HG03060 (cell line): Measurements from ENCODE around the gene CCL1.

Source experiments
- ATAC-seq: cut with Tn5 transposase; IDR thresholded peaks from one replicate; pipeline ENCODE4 v1.9.1; 2021; ENCODE audit warnings: low read depth, moderate number of reproducible peaks; ENCODE audit not compliant: unreplicated experiment

Gene CCL1

GRCh38 chr17:34384271-34384670, 21.2 kb upstream of the CCL1 start:
- no peak for ATAC-seq

DNA sequence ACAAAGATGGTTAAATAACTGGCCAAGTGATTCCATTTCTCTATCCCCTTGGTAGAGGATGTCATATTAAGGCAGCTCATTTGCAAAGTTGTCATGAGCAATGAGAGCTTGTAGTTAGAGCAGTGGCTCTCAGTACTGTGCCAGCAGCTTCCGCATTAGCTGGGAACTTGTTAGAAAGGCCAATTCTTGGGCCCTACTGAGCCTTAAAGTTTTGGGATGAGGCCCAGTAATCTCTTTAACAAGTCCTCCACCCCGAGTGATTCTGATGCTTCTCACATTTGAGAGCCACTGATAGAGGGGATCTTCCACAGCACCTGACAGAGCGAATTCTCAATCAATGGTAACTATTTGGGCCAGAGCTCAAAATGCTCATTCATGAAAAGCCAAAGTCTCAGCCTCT, 20.2 kb upstream of the CCL1 start:
- ATAC-seq, result no peak

- ATAC-seq, result no peak
Measured at GRCh38 chr17:34382621-34383124, 19.6 kb upstream of the CCL1 start.

DNA sequence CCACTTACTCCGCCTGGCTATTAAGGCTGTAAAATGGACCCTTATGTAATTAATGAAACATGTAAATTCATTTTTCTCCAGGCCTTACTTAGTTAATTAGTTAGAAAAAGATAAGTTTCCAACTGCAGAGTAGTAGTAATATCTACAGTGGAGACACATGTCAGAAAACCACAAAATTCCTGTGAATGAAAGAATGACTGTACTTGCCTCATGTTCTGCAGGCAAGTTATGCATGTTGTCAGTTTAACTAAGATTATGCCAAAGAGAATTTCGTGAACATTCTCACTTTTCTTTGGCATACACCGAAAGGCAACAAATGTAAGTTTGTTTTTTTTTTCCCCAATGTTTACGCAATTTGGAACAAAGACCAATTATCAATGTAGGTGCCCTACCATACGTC, 16.8 kb upstream of the CCL1 start:
- no peak for ATAC-seq

DNA sequence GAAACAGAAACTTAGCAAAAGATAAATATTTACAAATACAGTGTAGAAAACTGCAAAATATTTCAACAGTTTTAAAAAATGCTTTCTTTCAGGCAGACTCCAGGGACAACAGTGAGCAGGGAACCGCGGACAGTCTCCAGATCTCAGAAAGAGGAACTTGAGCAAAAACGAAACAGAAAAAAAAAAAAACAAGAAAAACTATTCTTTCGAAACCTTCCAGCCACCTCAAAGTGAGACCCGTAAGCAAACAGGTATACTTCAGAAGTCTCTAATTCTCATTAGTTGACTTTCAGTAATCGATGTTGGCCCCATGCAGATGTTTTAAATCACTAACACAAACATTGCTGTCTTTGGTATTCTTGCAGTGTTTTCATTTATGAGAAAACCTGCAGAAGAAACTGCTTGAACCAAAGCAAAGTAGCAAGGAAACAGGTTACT, 15.7 kb upstream of the CCL1 start:
- peak; percentile 50 for ATAC-seq

GRCh38 chr17:34377078-34377823, 14.2 kb upstream of the CCL1 start:
- no peak for ATAC-seq

GRCh38 chr17:34375426-34375997, 12.5 kb upstream of the CCL1 start:
- ATAC-seq, result no peak

GRCh38 chr17:34374457-34374856, 11.4 kb upstream of the CCL1 start:
- ATAC-seq, result no peak

- ATAC-seq, result no peak
Measured at GRCh38 chr17:34371405-34372100, 8.5 kb upstream of the CCL1 start.

GRCh38 chr17:34370997-34371395, 8.0 kb upstream of the CCL1 start:
- ATAC-seq, result no peak

DNA sequence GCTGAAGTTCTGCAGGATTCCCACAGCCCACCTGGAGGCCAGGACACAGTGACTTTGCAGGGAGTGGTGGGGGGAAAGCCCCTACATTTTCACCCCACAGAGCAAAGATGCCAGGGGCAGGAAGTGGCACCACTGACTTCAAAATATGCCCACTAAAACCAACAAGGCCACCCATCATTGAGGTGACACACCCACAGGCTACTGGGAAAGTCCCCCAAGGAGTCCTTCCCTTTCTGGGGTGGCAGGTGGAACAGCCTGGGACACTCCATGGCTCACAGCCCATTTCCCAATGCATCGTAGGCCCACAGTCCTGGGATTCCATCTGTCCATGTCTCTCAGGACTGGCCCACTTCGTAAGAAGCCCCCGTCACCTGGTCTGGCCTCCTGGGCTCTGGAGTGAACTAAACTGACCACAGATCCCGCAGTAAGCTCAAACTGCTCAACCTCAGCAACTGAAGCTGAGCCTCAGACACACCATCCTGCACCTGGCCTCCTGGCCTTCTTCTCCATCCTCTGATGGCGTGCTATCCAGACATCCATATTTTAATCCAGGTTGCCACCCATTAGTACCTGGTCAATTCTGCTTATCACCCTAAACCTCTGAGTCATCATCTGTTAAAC, 7.5 kb upstream of the CCL1 start:
- ATAC-seq, result no peak

- no peak for ATAC-seq
Measured at GRCh38 chr17:34369571-34369970, 6.5 kb upstream of the CCL1 start.

- ATAC-seq, result no peak
Measured at GRCh38 chr17:34368946-34369500, 6.0 kb upstream of the CCL1 start.

DNA sequence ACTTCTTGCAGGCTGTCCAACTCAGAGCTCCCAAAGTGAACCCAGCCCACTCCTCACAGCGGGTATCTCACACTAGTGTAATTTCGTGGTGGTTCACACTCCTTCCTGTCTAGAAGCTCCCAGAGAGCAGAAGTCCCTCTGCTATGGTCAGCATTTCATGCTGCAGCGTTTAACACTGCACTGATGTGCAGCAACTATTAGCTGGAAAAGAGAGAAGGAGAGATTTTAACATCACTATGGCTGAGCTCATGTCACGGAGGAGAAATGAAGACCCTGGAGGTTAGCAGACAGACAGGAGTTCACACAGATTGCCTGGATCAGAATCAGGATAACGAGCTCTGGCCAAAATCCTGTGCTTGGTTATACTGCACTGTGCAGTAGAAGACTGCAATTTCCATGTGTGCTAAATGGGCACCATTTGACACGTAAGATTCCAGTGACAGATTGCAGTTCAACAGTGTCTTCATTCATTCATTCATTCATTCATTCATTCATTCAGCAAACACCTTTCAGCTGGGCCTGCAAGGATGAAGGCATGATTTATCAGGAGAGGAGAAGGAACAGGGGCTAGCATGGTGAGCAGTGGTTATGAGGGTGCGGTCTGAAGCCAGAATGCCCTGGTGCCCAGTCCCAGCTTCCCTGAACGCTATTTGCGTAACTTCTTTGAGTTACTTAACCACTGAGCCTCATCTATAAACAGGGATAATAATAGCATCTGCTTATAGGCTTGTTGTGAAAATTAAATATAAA, 5.3 kb upstream of the CCL1 start:
- no peak for ATAC-seq

DNA sequence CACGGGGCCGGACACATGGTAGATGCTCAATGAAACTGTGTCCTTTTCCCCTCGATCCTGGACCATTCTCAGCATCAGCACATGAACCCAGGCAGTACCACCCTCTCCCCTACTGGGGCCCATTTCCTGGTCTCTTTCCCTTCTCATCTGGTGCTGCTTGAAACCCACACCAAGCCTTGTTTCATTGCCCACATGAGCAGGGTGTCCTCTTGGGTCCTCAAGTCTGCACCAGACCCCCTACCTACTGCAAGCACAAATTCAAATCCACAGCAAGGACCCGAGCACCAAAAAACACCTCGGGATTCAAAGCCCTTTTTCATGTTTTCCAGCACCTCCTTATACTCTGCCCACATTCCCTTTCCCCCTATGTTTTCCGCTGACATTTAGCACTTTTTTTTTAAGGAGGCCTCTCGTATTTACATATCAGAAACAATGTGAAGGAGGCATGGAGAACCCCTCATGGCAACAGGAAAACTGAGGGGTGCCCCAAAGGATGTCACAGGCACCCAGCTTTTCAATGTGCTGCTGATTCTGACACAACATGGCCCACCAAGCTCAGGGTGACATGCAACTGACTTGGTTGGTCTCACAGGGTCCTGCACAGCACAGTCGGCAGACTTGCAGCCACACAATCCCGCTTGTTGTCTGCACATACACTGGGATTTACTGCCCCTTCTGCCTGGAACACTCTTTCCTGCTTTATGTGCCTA, 4.6 kb upstream of the CCL1 start:
- no peak for ATAC-seq

GRCh38 chr17:34366529-34367107, 3.6 kb upstream of the CCL1 start:
- no peak for ATAC-seq

- no peak for ATAC-seq
Measured at GRCh38 chr17:34366010-34366409, 3.0 kb upstream of the CCL1 start.

GRCh38 chr17:34365340-34365739, 2.3 kb upstream of the CCL1 start:
- ATAC-seq, result no peak

DNA sequence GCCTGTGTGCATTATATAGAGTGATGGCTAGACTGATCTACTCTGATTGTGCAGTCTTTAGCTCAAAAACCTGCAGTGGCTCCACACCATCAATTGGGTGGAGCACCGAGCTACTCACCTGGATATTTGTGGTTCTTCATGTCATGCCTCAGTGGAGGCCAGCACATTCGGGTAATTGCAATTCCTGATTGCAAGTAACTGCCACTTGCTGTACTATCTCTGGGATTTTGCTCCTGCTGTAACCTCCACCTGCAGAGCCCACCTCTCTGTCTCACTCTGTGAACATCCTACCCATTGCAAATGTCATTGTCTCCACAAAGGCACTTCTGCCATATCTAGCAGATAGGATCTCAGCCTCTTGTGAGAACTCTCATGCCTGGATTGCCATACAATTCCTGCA, 1.7 kb upstream of the CCL1 start:
- no peak for ATAC-seq
